ENCODE results near the gene ISM1.

DNA sequence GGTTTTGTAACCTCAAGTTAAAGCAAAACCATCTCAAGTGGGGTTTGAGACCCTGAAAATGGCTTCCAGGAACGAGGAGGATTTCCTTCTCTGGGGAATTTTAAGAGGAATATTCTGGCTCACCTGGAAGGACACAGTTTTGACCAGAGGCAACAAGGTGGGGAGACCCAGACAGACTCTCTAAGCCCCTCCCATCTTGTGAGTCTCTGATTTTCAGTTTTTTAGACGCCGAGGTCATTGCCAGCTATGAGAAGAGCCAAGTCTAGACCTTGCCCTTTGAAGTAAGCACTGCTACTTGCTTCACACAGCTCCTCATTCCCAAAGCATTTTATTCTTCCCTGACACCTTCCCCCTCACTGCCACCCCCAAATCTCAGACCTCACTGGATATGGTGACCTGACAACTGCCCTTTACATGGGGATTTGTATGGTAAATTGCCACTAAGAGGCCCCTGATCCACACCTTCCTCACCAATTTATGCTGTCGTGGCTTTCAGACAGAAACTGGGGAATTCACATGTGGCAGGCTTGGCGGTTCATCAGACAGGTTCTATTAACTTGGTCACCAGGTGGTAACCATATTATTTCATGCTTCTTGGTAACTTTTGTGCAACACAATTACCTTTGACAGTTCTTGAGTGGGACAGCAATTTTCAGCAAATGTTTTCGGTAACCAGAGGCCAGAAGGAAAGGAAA, 116.2 kb downstream of the ISM1 start:
- TF ChIP-seq POLR2A (IDR thresholded peaks at IDR 0.05) (no peak), CTCF (IDR thresholded peaks at IDR 0.05) (no peak), POLR2AphosphoS5 (IDR thresholded peaks at IDR 0.05) (no peak)
